SK-N-SH treated with all-trans-retinoic acid at 6 μM for 48 hours (cell line): ENCODE measurements around the gene DPP10.

Source experiments
- CSDC2 ChIP-seq: fragments of 250-450 bp; sonication (Bioruptor Pico); IDR thresholded peaks from 2 replicates; pipeline ENCODE4 v1.5.0; 2020; ENCODE audit warnings: mild to moderate bottlenecking, moderate library complexity
- ESRRG ChIP-seq: fragments of 250-450 bp; sonication (Bioruptor Pico); IDR thresholded peaks from 2 replicates; pipeline ENCODE4 v1.6.1; 2021; ENCODE audit warnings: mild to moderate bottlenecking
- PATZ1 ChIP-seq: fragments of 250-450 bp; sonication (Bioruptor Pico); IDR thresholded peaks from 2 replicates; pipeline ENCODE4 v1.8.0; 2020; ENCODE audit warnings: mild to moderate bottlenecking, moderate library complexity, borderline replicate concordance
- TCF4 ChIP-seq: fragments of 250-450 bp; sonication (Bioruptor Pico); IDR thresholded peaks from 2 replicates; pipeline ENCODE4 v1.8.0; 2021; ENCODE audit warnings: mild to moderate bottlenecking, moderate library complexity, borderline replicate concordance
- ZC3H10 ChIP-seq: fragments of 250-450 bp; sonication (Bioruptor Pico); IDR thresholded peaks from 2 replicates; pipeline ENCODE4 v1.5.1; 2021; ENCODE audit warnings: mild to moderate bottlenecking, moderate library complexity
- TF ChIP-seq, protein P1 (sequence below): fragments of 250-450 bp; sonication (Bioruptor Pico); IDR thresholded peaks from 2 replicates; pipeline ENCODE4 v1.5.0; 2020; ENCODE audit warnings: mild to moderate bottlenecking, moderate library complexity
- TF ChIP-seq, protein P2 (sequence below): fragments of 250-450 bp; sonication (Bioruptor Pico); IDR thresholded peaks from 2 replicates; pipeline ENCODE4 v1.8.0; 2021; ENCODE audit warnings: low read depth, mild to moderate bottlenecking, moderate library complexity, borderline replicate concordance
- TF ChIP-seq, protein P3 (sequence below): fragments of 250-450 bp; sonication (Bioruptor Pico); IDR thresholded peaks from 2 replicates; pipeline ENCODE4 v1.5.1; 2021; ENCODE audit warnings: mild to moderate bottlenecking, moderate library complexity

DNA sequence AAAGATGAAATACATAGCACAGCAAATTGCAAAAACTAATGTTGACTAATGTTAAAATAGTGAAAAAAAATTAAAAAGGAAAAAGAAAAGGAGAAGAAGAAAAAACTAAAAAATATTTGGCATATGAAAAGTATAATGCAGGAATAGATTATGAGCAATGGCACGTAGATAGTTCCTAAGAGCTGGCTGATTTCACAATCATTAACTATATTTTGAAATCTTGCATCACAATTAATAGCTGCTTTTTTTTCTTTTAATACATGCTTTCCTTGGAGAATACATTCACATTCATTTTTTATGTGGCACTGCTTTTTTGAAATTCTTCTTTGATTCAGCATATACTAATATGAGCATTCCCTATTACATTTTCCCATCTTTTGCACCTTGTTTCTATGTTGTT, 299.8 kb downstream of the DPP10 start:
- TF ChIP-seq, protein P1, sequence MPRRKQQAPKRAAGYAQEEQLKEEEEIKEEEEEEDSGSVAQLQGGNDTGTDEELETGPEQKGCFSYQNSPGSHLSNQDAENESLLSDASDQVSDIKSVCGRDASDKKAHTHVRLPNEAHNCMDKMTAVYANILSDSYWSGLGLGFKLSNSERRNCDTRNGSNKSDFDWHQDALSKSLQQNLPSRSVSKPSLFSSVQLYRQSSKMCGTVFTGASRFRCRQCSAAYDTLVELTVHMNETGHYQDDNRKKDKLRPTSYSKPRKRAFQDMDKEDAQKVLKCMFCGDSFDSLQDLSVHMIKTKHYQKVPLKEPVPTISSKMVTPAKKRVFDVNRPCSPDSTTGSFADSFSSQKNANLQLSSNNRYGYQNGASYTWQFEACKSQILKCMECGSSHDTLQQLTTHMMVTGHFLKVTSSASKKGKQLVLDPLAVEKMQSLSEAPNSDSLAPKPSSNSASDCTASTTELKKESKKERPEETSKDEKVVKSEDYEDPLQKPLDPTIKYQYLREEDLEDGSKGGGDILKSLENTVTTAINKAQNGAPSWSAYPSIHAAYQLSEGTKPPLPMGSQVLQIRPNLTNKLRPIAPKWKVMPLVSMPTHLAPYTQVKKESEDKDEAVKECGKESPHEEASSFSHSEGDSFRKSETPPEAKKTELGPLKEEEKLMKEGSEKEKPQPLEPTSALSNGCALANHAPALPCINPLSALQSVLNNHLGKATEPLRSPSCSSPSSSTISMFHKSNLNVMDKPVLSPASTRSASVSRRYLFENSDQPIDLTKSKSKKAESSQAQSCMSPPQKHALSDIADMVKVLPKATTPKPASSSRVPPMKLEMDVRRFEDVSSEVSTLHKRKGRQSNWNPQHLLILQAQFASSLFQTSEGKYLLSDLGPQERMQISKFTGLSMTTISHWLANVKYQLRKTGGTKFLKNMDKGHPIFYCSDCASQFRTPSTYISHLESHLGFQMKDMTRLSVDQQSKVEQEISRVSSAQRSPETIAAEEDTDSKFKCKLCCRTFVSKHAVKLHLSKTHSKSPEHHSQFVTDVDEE (CRISPR knock-in tag): no peak
- TF ChIP-seq ESRRG (CRISPR knock-in tag): no peak
- no peak for TF ChIP-seq TCF4 (CRISPR knock-in tag)
- TF ChIP-seq CSDC2 (CRISPR knock-in tag): no peak
- TF ChIP-seq PATZ1 (CRISPR knock-in tag): no peak
- TF ChIP-seq ZC3H10 (CRISPR knock-in tag): no peak
- TF ChIP-seq, protein P2, sequence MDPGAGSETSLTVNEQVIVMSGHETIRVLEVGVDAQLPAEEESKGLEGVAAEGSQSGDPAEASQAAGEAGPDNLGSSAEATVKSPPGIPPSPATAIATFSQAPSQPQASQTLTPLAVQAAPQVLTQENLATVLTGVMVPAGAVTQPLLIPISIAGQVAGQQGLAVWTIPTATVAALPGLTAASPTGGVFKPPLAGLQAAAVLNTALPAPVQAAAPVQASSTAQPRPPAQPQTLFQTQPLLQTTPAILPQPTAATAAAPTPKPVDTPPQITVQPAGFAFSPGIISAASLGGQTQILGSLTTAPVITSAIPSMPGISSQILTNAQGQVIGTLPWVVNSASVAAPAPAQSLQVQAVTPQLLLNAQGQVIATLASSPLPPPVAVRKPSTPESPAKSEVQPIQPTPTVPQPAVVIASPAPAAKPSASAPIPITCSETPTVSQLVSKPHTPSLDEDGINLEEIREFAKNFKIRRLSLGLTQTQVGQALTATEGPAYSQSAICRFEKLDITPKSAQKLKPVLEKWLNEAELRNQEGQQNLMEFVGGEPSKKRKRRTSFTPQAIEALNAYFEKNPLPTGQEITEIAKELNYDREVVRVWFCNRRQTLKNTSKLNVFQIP (CRISPR knock-in tag): no peak
- TF ChIP-seq, protein P3, sequence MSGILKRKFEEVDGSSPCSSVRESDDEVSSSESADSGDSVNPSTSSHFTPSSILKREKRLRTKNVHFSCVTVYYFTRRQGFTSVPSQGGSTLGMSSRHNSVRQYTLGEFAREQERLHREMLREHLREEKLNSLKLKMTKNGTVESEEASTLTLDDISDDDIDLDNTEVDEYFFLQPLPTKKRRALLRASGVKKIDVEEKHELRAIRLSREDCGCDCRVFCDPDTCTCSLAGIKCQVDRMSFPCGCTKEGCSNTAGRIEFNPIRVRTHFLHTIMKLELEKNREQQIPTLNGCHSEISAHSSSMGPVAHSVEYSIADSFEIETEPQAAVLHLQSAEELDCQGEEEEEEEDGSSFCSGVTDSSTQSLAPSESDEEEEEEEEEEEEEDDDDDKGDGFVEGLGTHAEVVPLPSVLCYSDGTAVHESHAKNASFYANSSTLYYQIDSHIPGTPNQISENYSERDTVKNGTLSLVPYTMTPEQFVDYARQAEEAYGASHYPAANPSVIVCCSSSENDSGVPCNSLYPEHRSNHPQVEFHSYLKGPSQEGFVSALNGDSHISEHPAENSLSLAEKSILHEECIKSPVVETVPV (CRISPR knock-in tag): no peak
